Measurements from ENCODE around the gene NHEJ1.
"Not testable (repeated sequence)": the region's sequence is repeated elsewhere in the genome, so short reads cannot be mapped to it uniquely, and the experiment has no call there.

DNA sequence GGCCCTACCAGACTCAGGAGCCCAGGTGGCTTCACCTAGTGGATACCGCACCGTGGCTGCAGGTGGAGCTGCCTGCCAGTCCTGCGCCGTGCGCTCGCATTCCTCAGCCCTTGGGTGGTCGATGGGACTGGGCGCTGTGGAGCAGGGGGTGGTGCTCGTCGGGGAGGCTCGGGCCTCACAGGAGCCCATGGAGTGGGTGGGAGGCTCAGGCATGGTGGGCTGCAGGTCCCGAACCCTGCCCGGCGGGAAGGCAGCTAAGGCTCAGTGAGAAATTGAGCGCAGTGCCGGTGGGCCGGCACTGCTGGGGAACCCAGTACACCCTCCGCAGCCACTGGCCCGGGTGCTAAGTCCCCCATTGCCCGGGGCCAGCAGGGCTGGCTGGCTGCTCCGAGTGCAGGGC, 40.7 kb upstream of the NHEJ1 start:
- TF ChIP-seq, protein P1, sequence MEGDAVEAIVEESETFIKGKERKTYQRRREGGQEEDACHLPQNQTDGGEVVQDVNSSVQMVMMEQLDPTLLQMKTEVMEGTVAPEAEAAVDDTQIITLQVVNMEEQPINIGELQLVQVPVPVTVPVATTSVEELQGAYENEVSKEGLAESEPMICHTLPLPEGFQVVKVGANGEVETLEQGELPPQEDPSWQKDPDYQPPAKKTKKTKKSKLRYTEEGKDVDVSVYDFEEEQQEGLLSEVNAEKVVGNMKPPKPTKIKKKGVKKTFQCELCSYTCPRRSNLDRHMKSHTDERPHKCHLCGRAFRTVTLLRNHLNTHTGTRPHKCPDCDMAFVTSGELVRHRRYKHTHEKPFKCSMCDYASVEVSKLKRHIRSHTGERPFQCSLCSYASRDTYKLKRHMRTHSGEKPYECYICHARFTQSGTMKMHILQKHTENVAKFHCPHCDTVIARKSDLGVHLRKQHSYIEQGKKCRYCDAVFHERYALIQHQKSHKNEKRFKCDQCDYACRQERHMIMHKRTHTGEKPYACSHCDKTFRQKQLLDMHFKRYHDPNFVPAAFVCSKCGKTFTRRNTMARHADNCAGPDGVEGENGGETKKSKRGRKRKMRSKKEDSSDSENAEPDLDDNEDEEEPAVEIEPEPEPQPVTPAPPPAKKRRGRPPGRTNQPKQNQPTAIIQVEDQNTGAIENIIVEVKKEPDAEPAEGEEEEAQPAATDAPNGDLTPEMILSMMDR (optimal IDR thresholded peaks at IDR 0.05 in 1 of 3, IDR thresholded peaks at IDR 0.05 in 1 of 3, conservative IDR thresholded peaks at IDR 0.05 in 1 of 3; ENCODE audit: extremely low read depth in 1 of 3, insufficient read depth in 2 of 3, low read length in 3 of 3) = not testable (repeated sequence)
- TF ChIP-seq EZH2 (IDR thresholded peaks at IDR 0.05; ENCODE audit: low read length) = not testable (repeated sequence)
